Ovary (tissue), 9 donors: ENCODE data around the gene ZNF107. TPM values are rescaled to one million over a fixed set of nuclear protein-coding genes. Genes with fewer than 3 reads are reported as not detected.
A peak's percentile ranks its signal among the peaks of the same experiment; 100 is the strongest.
"Not testable (repeated sequence)": the region's sequence is repeated elsewhere in the genome, so short reads cannot be mapped to it uniquely, and the experiment has no call there.

ENCODE experiments used
- DNase-seq, 5 donors: peaks; one replicate each; pipeline ENCODE4 v3.0.0-alpha.2; 2019 to 2020
- H3K27ac ChIP-seq, 2 donors: fragments of 200-600 bp; one replicate each; pipeline versions ENCODE4 v1.5.1 to v1.8.0; 2019 to 2022
- H3K27me3 ChIP-seq: fragments of 200-600 bp; one replicate; pipeline ENCODE4 v1.8.0; 2022
- H3K36me3 ChIP-seq: fragments of 200-600 bp; sonication (generic); one replicate; pipeline ENCODE4 v1.5.1; 2019
- H3K4me1 ChIP-seq: one replicate; pipeline ENCODE4 v1.8.1; 2013; ENCODE audit warnings: mild to moderate bottlenecking, moderate library complexity; ENCODE audit not compliant: insufficient read depth
- H3K4me3 ChIP-seq: fragments of 200-600 bp; sonication (generic); one replicate; pipeline ENCODE4 v1.5.1; 2017
- H3K9me3 ChIP-seq, 2 donors: fragments of 200-600 bp in 1 of 2; sonication (generic) in 1 of 2; one replicate each; pipeline versions ENCODE4 v1.5.1 to v1.8.1; 2013 to 2019; ENCODE audit warnings: mild to moderate bottlenecking in 1 of 2, moderate library complexity in 1 of 2
- CTCF ChIP-seq, 3 donors: fragments of 450-650 bp in 2 of 3; fragments of 200-600 bp in 1 of 3; IDR thresholded peaks; one replicate each; pipeline versions ENCODE4 v1.5.1 to v1.8.0; 2016 to 2022; ENCODE audit warnings: antibody characterized with exemption in 3 of 3, mild to moderate bottlenecking in 1 of 3
- EP300 ChIP-seq: sonication (generic); formaldehyde crosslinking; IDR thresholded peaks from one replicate; pipeline ENCODE4 v1.6.1; 2017; ENCODE audit warnings: antibody characterized with exemption
- POLR2A ChIP-seq: fragments of 450-650 bp; IDR thresholded peaks from one replicate; pipeline ENCODE4 v1.6.1; 2017; ENCODE audit warnings: antibody characterized with exemption, mild to moderate bottlenecking, moderate library complexity
- WGBS, 3 donors: extraction: QIAGEN DNeasy Blood & Tissue Kit in 1 of 3; methylation state at CpG; one replicate each; pipeline versions ENCODE4 v1.1.5 to v1.1.7; 2013 to 2017; 5-methylcytosine and 5-hydroxymethylcytosine counted together
- intact Hi-C, 4 donors: fragments of 100-400 bp; cut with DNase I; formaldehyde crosslinking; loops; one replicate each; pipeline versions ENCODE4 v1.11.0 to v1.15.1; 2022 to 2023
- polyA plus RNA-seq, 2 donors: library from polyadenylated mRNA; stranded (reverse); fragments of 200-250 nt in 1 of 2; fragments of 350-450 nt in 1 of 2; fragmentation: Illumina TruSeq in 1 of 2; extraction: RNeasy Lipid Tissue Mini Kit (QIAGEN cat#74804) in 1 of 2; gene quantifications; one replicate each; pipeline ENCODE4 v1.2.3, GENCODE V29; 2013 to 2014
- total RNA-seq, 7 donors: library from RNA; depleted of rRNA in 2 of 7; stranded (reverse); fragments of >200 nt in 2 of 7; fragmentation: NEBNext Ultra II Directional in 3 of 7; extraction: Animal tissue kit (Norgen Biotek cat#: 25700) in 3 of 7; gene quantifications; one replicate each; pipeline versions ENCODE4 v1.1.0 to v1.2.4, GENCODE V29; 2016 to 2023
- donor health status: DM: no; HTN: no; CAD: no; lungs with moderate emphysema.
- donor health status: DM: no; HTN: no; CAD: no.
- donor health status: Bipolar disorder and iron deficiency.
- donor health status: DM: yes; HTN: yes; CAD: no.
- donor health status: DM: no; HTN: no; CAD: no.
- donor health status: DM: yes; HTN: yes; CAD: no.

Gene ZNF107
- total and polyA plus RNA-seq, 9 donors = 2.8 to 10.3 (median 6.4) TPM

DNA sequence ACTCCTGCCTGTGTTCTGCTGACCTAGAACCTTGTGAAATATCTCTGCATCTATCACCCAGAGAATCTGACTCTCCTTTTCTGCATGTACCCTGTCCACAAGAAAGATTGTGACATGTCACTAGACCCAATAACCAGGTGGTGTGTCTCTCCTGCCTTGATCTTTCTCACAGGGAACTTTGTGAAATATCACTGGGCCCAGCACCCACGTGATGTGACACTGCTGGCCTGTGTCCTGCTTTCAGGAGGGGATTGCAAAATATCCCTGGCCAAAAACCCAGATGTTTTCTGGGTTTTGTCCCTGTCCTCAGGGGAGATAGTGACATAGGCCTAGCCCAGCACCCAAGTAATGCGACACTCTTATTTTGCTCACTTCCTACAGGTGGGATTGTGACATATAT lies 10.1 kb upstream of the ZNF107 start:
- Histone ChIP-seq H3K9me3 (no peaks in the 10 kb centered on the region), H3K27ac (no peak overlapping the region), H3K36me3 (no peaks in the 10 kb centered on the region), H3K4me1 (no peaks in the 10 kb centered on the region), H3K27me3 (no peaks in the 10 kb centered on the region), H3K4me3 (no peak overlapping the region)
- WGBS, 3 donors = 50 to 66% (median 62%) methylated on average over 2 of the region's 2 CpGs
- DNase-seq = no peak
- no peak for TF ChIP-seq POLR2A
- intact Hi-C loops = no loop called here

DNA sequence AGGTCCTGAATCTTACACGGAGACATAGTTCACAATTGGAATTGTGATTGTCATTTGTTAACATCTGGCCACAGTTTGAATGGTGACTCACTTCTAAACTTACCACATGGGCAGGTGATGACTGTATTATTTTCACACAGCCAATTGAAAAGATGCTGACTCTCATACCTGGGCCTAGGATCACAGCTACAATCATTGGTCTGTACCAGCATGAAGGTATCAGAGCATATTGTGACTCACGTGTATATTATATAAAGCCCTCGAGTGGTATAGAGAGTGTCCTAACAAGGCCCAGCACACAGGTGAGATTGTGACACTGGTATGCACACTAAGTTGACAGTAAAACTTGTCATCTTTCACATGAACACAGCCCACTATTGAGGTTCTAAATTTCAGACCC lies 9.4 kb upstream of the ZNF107 start:
- Histone ChIP-seq H3K4me1 (no peaks in the 10 kb centered on the region), H3K27ac (no peak overlapping the region), H3K9me3 (no peaks in the 10 kb centered on the region), H3K36me3 (no peaks in the 10 kb centered on the region), H3K4me3 (no peak overlapping the region), H3K27me3 (no peaks in the 10 kb centered on the region)
- intact Hi-C loops = no loop called here
- 80 to 91% (median 83%) methylated on average over 3 of the region's 3 CpGs for WGBS, 3 donors
- TF ChIP-seq EP300 (no peak), POLR2A (no peak), CTCF (IDR thresholded peaks at IDR 0.05) (no peak)
- DNase-seq = no peak

DNA sequence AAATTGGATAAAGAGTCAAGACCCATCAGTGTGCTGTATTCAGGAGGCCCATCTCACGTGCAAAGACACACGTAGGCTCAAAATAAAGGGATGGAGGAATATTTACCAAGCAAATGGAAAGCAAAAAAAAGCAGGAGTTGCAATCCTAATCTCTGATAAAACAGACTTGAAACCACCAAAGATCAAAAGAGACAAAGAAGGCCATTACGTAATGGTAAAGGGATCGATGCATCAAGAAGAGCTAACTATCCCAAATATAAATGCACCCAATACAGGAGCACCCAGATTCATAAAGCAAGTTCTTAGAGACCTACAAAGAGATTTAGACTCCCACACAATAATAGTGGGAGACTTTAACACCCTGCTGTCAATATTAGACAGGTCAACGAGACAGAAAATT lies 3.8 kb upstream of the ZNF107 start:
- H3K27ac ChIP-seq, DNase-seq, H3K4me3 ChIP-seq, H3K9me3 ChIP-seq, H3K4me1 ChIP-seq, intact Hi-C loops, H3K27me3 ChIP-seq, H3K36me3 ChIP-seq: not testable (repeated sequence)
- WGBS, 3 donors = 94 to 96% (median 96%) methylated on average over 5 of the region's 5 CpGs

DNA sequence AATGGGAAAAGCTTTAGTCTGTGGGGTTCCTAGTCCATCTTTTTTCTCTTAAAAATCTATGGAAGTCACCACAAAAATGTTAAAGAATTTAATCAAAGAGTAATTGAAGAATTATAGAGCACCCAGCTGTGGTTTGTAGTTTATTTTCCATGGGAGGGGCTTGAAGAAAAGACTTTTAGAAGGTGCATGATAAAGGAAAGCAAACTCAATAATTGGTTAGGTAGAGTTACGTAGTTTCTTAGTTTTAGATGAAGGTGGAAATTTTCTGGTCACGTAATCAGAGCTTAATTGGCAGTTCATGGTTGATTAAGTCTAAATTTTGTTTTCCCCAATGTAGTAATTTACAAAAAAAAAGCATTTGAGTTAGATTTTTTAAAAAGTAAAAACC lies 724 bp downstream of the ZNF107 start:
- no peak for TF ChIP-seq CTCF (IDR thresholded peaks at IDR 0.05)
- TF ChIP-seq POLR2A = no peak
- no peak for TF ChIP-seq EP300
- intact Hi-C loops = no loop called here
- WGBS, 3 donors = 25 to 35% (median 31%) methylated on average over 2 of the region's 2 CpGs
- no peaks in the 10 kb centered on the region for H3K27me3 ChIP-seq
- DNase-seq = no peak
- peak overlapping the region; percentile 72 for H3K4me3 ChIP-seq
- peaks cover 2% of the 10 kb centered on the region for H3K4me1 ChIP-seq
- H3K9me3 ChIP-seq = no peaks in the 10 kb centered on the region
- peak overlapping the region; percentile 50 to 53 for H3K27ac ChIP-seq
- no peaks in the 10 kb centered on the region for H3K36me3 ChIP-seq

GRCh38 chr7:64667311-64667710 lies 1.4 kb downstream of the ZNF107 start:
- TF ChIP-seq POLR2A (no peak), EP300 (no peak), CTCF (IDR thresholded peaks at IDR 0.05) (no peak)
- H3K27ac ChIP-seq = no peak overlapping the region
- intact Hi-C loops = no loop called here
- WGBS, 3 donors = 69 to 80% (median 75%) methylated on average over 2 of the region's 2 CpGs
- H3K9me3 ChIP-seq = no peaks in the 10 kb centered on the region
- H3K36me3 ChIP-seq = no peaks in the 10 kb centered on the region
- no peak for DNase-seq
- H3K4me1 ChIP-seq = peaks cover 2% of the 10 kb centered on the region
- H3K27me3 ChIP-seq = no peaks in the 10 kb centered on the region
- H3K4me3 ChIP-seq = no peak overlapping the region

DNA sequence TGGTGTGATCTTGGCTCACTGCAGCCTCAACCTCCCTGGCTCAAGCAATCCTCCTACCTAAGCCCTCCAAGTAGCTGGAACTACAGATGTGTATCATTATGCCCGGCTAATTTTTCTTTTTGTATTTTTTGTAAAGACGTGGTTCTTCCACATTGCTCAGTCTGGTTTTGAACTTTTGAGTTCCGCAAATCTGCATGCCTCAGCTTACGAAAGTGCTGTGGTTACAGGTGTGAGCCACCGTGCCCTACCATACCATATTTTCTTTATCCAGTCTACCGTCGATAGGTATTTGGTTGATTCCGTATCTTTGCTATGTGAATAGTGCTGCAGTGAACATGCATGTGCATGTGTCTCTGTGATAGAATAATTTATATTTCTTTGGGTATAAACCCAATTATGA lies 6.5 kb downstream of the ZNF107 start:
- intact Hi-C loops = loop anchor here in 1 of 4 donors (2.0 kb wide), 1 partner anchor 386 kb away; no protein-coding TSS in a partner anchor
- DNase-seq = no peak
- TF ChIP-seq CTCF (IDR thresholded peaks at IDR 0.05) = no peak
- no peak for TF ChIP-seq EP300
- no peak for TF ChIP-seq POLR2A
- no peaks in the 10 kb centered on the region for H3K9me3 ChIP-seq
- H3K27ac ChIP-seq = no peak overlapping the region
- 91 to 98% (median 96%) methylated on average over 8 of the region's 8 CpGs for WGBS, 3 donors
- no peak overlapping the region for H3K4me3 ChIP-seq
- H3K27me3 ChIP-seq = no peaks in the 10 kb centered on the region
- H3K4me1 ChIP-seq = peaks cover 2% of the 10 kb centered on the region
- H3K36me3 ChIP-seq = no peaks in the 10 kb centered on the region
